DOHH2 (cell line): ENCODE data around the gene PSAP.

Experiments used
- H3F3A ChIP-seq: fragments of 200-600 bp; sonication (generic), shearing (Covaris generic); 2 replicates; pipeline ENCODE4 v1.6.0; 2016; ENCODE audit warnings: antibody characterized with exemption, mild to moderate bottlenecking; ENCODE audit not compliant: control insufficient read depth, insufficient read depth
- H3K27ac ChIP-seq: fragments of 200-600 bp; sonication (generic); 2 replicates; pipeline ENCODE4 v1.5.1; 2014; ENCODE audit warnings: low read depth, mild to moderate bottlenecking, low read length, moderate library complexity
- H3K27me3 ChIP-seq: fragments of 200-600 bp; sonication (generic); 2 replicates; pipeline ENCODE4 v1.6.1; 2014; ENCODE audit warnings: mild to moderate bottlenecking, low read length, mixed read lengths; ENCODE audit not compliant: control insufficient read depth
- H3K36me3 ChIP-seq: fragments of 200-600 bp; sonication (generic); 2 replicates; pipeline ENCODE4 v1.6.1; 2014; ENCODE audit warnings: mild to moderate bottlenecking, low read length, moderate library complexity, mixed read lengths; ENCODE audit not compliant: control insufficient read depth
- H3K4me1 ChIP-seq: fragments of 200-600 bp; sonication (generic); 2 replicates; pipeline ENCODE4 v1.6.1; 2014; ENCODE audit warnings: mild to moderate bottlenecking, low read length, mixed read lengths; ENCODE audit not compliant: control insufficient read depth
- H3K4me2 ChIP-seq: fragments of 200-600 bp; sonication (generic); 2 replicates; pipeline ENCODE4 v1.6.0; 2014; ENCODE audit warnings: mild to moderate bottlenecking, low read length, moderate library complexity
- H3K4me3 ChIP-seq: fragments of 200-600 bp; sonication (generic); 2 replicates; pipeline ENCODE4 v1.5.1; 2014; ENCODE audit warnings: mild to moderate bottlenecking, low read length, mixed read lengths
- H3K79me2 ChIP-seq: fragments of 200-600 bp; sonication (generic); 2 replicates; pipeline ENCODE4 v1.6.1; 2014; ENCODE audit warnings: mild to moderate bottlenecking, low read length, mixed read lengths; ENCODE audit not compliant: control insufficient read depth
- H3K9me2 ChIP-seq: fragments of 200-600 bp; sonication (generic); replicated peaks from 2 replicates; pipeline ENCODE4 v1.6.1; 2014; ENCODE audit warnings: mild to moderate bottlenecking, low read length, mixed read lengths; ENCODE audit not compliant: control insufficient read depth
- H3K9me3 ChIP-seq: fragments of 200-600 bp; sonication (generic); 2 replicates; pipeline ENCODE4 v1.6.1; 2014; ENCODE audit warnings: antibody characterized with exemption, low read length, mixed read lengths; ENCODE audit not compliant: control insufficient read depth, insufficient read depth
- H4K20me1 ChIP-seq: fragments of 200-600 bp; sonication (generic); 2 replicates; pipeline ENCODE4 v1.6.0; 2014; ENCODE audit warnings: low read depth, mild to moderate bottlenecking, antibody characterized with exemption, low read length, moderate library complexity; ENCODE audit not compliant: control insufficient read depth, insufficient read depth
- EZH2phosphoT487 ChIP-seq: fragments of 200-600 bp; sonication (generic); IDR thresholded peaks from 2 replicates; pipeline ENCODE4 v1.6.1; 2017; ENCODE audit warnings: borderline replicate concordance, mild to moderate bottlenecking, antibody characterized with exemption, low read length, moderate library complexity, mixed read lengths
- TF ChIP-seq, protein P1 (sequence below): fragments of 200-600 bp; sonication (generic); IDR thresholded peaks from one replicate; pipeline ENCODE4 v1.5.1; 2014; ENCODE audit warnings: antibody characterized with exemption, mild to moderate bottlenecking, low read depth, low read length; ENCODE audit not compliant: poor library complexity, severe bottlenecking

The PSAP gene

DNA sequence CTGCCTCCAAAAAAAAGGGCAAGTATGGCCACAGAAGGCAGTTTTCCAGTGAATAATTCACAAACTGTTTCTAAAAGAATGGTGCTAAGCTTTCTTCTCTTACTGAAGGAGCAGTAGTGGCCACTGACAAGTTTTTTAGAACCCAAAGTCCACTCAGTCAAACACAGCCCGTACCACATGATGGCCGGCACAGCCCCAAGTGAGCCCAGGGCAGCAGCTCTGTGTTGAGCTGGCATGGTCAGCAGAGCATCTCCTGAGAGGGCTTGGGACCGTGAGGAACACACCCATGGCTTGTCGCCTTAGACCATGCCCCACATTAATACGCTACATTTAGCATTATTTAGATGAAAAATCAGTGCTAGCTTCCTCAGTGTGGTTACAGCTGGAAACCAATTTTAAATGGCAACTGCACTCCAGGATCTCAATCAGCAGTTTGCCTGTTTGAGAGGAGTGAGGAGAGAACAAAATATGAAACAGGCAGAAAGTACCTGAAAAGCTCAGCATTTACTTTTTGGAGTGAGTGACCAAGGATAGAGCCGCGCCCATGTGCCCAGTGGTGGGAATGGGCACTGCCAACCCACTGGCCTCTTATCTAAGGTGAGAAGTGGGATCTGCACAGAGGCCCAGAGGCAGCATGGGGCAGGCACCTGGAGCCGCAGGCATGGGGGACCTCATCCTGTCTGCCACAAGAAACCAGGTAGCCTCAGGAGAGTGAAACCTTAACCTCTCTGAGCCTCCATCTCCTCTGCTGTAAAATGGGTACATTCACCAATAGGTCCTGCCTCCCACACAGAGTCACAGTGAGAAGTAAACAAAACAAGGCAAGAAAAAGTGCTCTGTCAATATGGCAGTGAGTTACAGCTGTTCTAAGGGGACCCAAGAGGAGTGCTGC lies 17.4 kb downstream of the PSAP start:
- peaks cover 34% of the 10 kb centered on the region for H3K79me2 ChIP-seq
- H3K4me2 ChIP-seq, result no peak overlapping the region
- peaks cover 16% of the 10 kb centered on the region for H3K36me3 ChIP-seq
- no peaks in the 10 kb centered on the region for H3F3A ChIP-seq
- no peak overlapping the region for H3K4me3 ChIP-seq
- H3K27ac ChIP-seq, result no peak overlapping the region
- no peaks in the 10 kb centered on the region for H3K9me2 ChIP-seq
- H3K4me1 ChIP-seq, result peaks cover 40% of the 10 kb centered on the region
- 0 out of 2 replicates have a peak, but pooled peaks cover 4% of the 10 kb centered on the region for H3K27me3 ChIP-seq
- H4K20me1 ChIP-seq, result peaks cover 20% of the 10 kb centered on the region; the same call in 1 of the 2 replicates
- TF ChIP-seq, protein P1, sequence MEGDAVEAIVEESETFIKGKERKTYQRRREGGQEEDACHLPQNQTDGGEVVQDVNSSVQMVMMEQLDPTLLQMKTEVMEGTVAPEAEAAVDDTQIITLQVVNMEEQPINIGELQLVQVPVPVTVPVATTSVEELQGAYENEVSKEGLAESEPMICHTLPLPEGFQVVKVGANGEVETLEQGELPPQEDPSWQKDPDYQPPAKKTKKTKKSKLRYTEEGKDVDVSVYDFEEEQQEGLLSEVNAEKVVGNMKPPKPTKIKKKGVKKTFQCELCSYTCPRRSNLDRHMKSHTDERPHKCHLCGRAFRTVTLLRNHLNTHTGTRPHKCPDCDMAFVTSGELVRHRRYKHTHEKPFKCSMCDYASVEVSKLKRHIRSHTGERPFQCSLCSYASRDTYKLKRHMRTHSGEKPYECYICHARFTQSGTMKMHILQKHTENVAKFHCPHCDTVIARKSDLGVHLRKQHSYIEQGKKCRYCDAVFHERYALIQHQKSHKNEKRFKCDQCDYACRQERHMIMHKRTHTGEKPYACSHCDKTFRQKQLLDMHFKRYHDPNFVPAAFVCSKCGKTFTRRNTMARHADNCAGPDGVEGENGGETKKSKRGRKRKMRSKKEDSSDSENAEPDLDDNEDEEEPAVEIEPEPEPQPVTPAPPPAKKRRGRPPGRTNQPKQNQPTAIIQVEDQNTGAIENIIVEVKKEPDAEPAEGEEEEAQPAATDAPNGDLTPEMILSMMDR, result no peak
- TF ChIP-seq EZH2phosphoT487, result no peak
- H3K9me3 ChIP-seq, result no peaks in the 10 kb centered on the region

DNA sequence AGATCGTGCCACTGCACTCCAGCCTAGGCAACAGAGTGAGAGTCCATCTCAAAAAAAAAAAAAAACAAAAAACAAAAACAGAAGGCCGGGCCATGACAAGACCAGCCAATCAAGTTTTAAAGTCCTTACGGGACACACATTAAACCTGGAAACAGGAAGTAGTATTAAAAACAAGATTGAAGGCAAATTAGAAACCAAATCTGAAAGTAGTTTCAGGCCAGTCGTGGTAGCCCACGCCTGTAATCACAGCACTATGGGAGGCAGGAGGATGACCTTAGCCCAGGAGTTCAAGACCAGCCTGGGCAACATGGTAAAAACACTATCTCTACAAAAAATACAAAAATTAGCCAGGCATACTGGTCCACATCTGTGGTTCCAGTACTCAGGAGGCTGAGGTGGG lies 18.1 kb downstream of the PSAP start:
- no peak overlapping the region for H3K4me2 ChIP-seq

DNA sequence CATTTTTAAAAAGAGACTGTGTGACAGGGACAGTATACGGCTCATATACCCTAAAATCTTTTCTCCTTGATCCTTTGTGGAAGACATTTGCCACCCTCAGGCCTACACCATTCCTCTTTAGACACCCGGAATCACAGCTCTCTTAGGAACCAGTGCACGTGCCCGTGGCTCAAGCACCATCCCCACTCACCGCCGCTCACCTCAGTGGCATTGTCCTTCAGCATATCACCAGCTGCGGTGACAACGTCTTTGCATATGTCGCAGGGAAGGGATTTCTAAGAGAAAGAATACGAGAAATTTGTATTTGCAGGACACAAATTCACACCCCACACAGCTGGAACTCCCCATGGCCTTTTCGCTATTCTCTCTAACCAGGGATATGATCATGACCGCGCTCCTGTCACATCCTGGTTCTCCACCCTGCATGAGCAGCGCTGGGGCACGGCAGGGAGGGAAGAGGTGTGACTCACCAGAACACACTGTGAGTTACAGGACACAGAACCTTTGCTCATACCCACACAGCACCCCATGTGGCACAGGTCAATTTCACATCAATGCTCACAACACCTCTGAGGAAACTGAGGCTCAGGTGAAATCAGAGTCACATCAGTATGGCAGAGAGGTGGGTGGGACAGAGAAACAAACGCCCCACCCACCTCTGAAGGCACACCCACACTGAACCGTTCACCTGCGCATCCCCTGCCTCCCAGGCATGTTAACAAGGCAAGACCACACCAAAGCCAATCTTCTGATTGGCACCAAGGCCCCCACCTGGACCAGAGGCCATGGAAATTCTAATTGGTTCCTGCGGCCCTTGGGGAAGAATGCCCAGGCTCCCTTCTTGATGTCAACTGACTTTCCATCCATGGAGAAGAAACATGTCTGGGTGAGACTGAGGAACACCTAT lies 19.2 kb downstream of the PSAP start:
- Histone ChIP-seq H3K9me2 (no peaks in the 10 kb centered on the region), H3K79me2 (peaks cover 21% of the 10 kb centered on the region), H4K20me1 (peaks cover 3% of the 10 kb centered on the region; the same call in 1 of the 2 replicates), H3K27me3 (no peaks in the 10 kb centered on the region), H3K36me3 (peaks cover 18% of the 10 kb centered on the region), H3K4me2 (no peak overlapping the region), H3K9me3 (no peaks in the 10 kb centered on the region), H3K4me3 (no peak overlapping the region), H3K4me1 (peaks cover 31% of the 10 kb centered on the region), H3K27ac (no peak overlapping the region), H3F3A (no peaks in the 10 kb centered on the region)
- TF ChIP-seq, protein P1, result no peak
- no peak for TF ChIP-seq EZH2phosphoT487

More for the DNA sequence above, 18.1 kb downstream of the PSAP start:
- H3K36me3 ChIP-seq, result peaks cover 18% of the 10 kb centered on the region
- no peak for TF ChIP-seq EZH2phosphoT487
- TF ChIP-seq, protein P1, result no peak
- H4K20me1 ChIP-seq, result peaks cover 13% of the 10 kb centered on the region; the same call in 1 of the 2 replicates
- H3K4me3 ChIP-seq, result no peak overlapping the region
- no peak overlapping the region for H3K27ac ChIP-seq
- H3K27me3 ChIP-seq, result 0 out of 2 replicates have a peak, but pooled peaks cover 4% of the 10 kb centered on the region
- H3K9me3 ChIP-seq, result no peaks in the 10 kb centered on the region
- no peaks in the 10 kb centered on the region for H3F3A ChIP-seq
- no peaks in the 10 kb centered on the region for H3K9me2 ChIP-seq
- H3K79me2 ChIP-seq, result peaks cover 31% of the 10 kb centered on the region
- H3K4me1 ChIP-seq, result peaks cover 37% of the 10 kb centered on the region
